K562 treated with DMSO at 1 percent for 24 hours (cell line): ENCODE measurements around the gene CHIT1. TPM values are rescaled to one million over a fixed set of nuclear protein-coding genes. Genes with fewer than 3 reads are reported as not detected.

ENCODE experiments used
- total RNA-seq: library from RNA; unstranded; fragments of 300-600 nt; gene quantifications from 2 replicates; pipeline ENCODE4 v1.2.3, GENCODE V29; 2022; ENCODE audit warnings: low read depth; ENCODE audit not compliant: insufficient read depth

Gene CHIT1
- total RNA-seq: not detected in 2 replicates

GRCh38 chr1:203229471-203230135 is at the start of gene CHIT1:
TSS of gene CHIT1 (minus strand) at chr1:203229673. CDS start at chr1:203229636, 37 bp downstream.

GRCh38 chr1:203186446-203187303 is 42.8 kb downstream of the CHIT1 start, which contains the start of gene CHI3L1:
TSS of gene CHI3L1 (minus strand) at chr1:203186704. CDS start at chr1:203186623, 81 bp downstream.

GRCh38 chr1:203175237-203175826 is 54.1 kb downstream of the CHIT1 start, which contains the start of gene MYBPH:
TSS of gene MYBPH (minus strand) at chr1:203175826. CDS start at chr1:203175755, 71 bp downstream.

Other genes starting within 250 kb of the CHIT1 start
- gene TMEM183A, start 222.3 kb downstream of the CHIT1 start, total RNA-seq: 60.3 and 67.9 TPM in 2 replicates
- gene PPFIA4, start 203.2 kb downstream of the CHIT1 start, total RNA-seq: 2.5 and 5.8 TPM in 2 replicates
- gene MYOG, start 143.7 kb downstream of the CHIT1 start, total RNA-seq: not detected in 2 replicates
- not detected in 2 replicates for gene ADORA1, start 101.9 kb downstream of the CHIT1 start, total RNA-seq
- not detected in 2 replicates for gene MYBPH, start 53.8 kb downstream of the CHIT1 start, total RNA-seq
- gene CHI3L1, start 43.0 kb downstream of the CHIT1 start, total RNA-seq: not detected in 2 replicates
- gene BTG2, start 75.8 kb upstream of the CHIT1 start, total RNA-seq: 25.5 and 25.7 TPM in 2 replicates
- gene FMOD, start 121.4 kb upstream of the CHIT1 start, total RNA-seq: 0.20 TPM in 1 of 2 replicates, not detected in the other
- gene PRELP, start 246.1 kb upstream of the CHIT1 start, total RNA-seq: not detected in 2 replicates